Activated CD8-positive, alpha-beta memory T cell treated with anti-CD3 and anti-CD28 coated beads, Interleukin-2, amount 50 U/mL, for 1 hour (primary cell): Measurements from ENCODE around the gene FNDC10.
"Not testable (repeated sequence)": the region's sequence is repeated elsewhere in the genome, so short reads cannot be mapped to it uniquely, and the experiment has no call there.

ENCODE experiments used
- DNase-seq: peaks from one replicate; pipeline ENCODE4 v3.0.0-alpha.2; 2020; ENCODE audit errors: extremely low read depth

Gene FNDC10

GRCh38 chr1:1567152-1567875, 32.6 kb downstream of the FNDC10 start:
- DNase-seq = no peak

GRCh38 chr1:1565340-1565739, 34.6 kb downstream of the FNDC10 start:
- no peak for DNase-seq

- DNase-seq = no peak
These were observed 35.7 kb downstream of the FNDC10 start for GRCh38 chr1:1564268-1564667.

- DNase-seq = no peak
These were observed 36.2 kb downstream of the FNDC10 start for GRCh38 chr1:1563688-1564087.

- no peak for DNase-seq
These were observed 37.3 kb downstream of the FNDC10 start for GRCh38 chr1:1562556-1563195.

- no peak for DNase-seq
These were observed 38.0 kb downstream of the FNDC10 start for GRCh38 chr1:1561801-1562470.

GRCh38 chr1:1560178-1560577, 39.8 kb downstream of the FNDC10 start:
- DNase-seq = no peak

- DNase-seq = no peak
These were observed 40.9 kb downstream of the FNDC10 start for GRCh38 chr1:1559066-1559465.

- DNase-seq = no peak
These were observed 41.3 kb downstream of the FNDC10 start for GRCh38 chr1:1558591-1558990.

- DNase-seq = not testable (repeated sequence)
These were observed 42.2 kb downstream of the FNDC10 start for GRCh38 chr1:1557688-1558087.

- not testable (repeated sequence) for DNase-seq
These were observed 43.0 kb downstream of the FNDC10 start for GRCh38 chr1:1556961-1557360.

GRCh38 chr1:1556505-1556904, 43.4 kb downstream of the FNDC10 start:
- no peak for DNase-seq

GRCh38 chr1:1554926-1555915, 44.7 kb downstream of the FNDC10 start:
- DNase-seq = no peak

GRCh38 chr1:1554550-1554925, 45.4 kb downstream of the FNDC10 start:
- DNase-seq = no peak

- no peak for DNase-seq
These were observed 46.0 kb downstream of the FNDC10 start for GRCh38 chr1:1553821-1554494.

- DNase-seq = no peak
These were observed 47.7 kb downstream of the FNDC10 start for GRCh38 chr1:1552263-1552639.

- no peak for DNase-seq
These were observed 48.2 kb downstream of the FNDC10 start for GRCh38 chr1:1551524-1552262.

GRCh38 chr1:1550591-1551432, 49.1 kb downstream of the FNDC10 start:
- no peak for DNase-seq

- DNase-seq = no peak
These were observed 49.8 kb downstream of the FNDC10 start for GRCh38 chr1:1550087-1550486.

- DNase-seq = no peak
These were observed 51.3 kb downstream of the FNDC10 start for GRCh38 chr1:1548591-1548990.
